Liver (tissue), 9 donors: ENCODE results near the gene TCF7L2. TPM values are rescaled to one million over a fixed set of nuclear protein-coding genes. Genes with fewer than 3 reads are reported as not detected.

Experiments
- DNase-seq: peaks from one replicate; pipeline ENCODE4 v3.0.0-alpha.2; 2017; ENCODE audit warnings: low spot score
- H3K27ac ChIP-seq, 2 donors: one replicate each; pipeline ENCODE4 v1.7.0; 2013; ENCODE audit warnings: inconsistent platforms in 2 of 2, low read length in 2 of 2, control low read depth in 1 of 2, low read depth in 1 of 2, mild to moderate bottlenecking in 1 of 2
- H3K27me3 ChIP-seq, 4 donors: one replicate each; pipeline versions ENCODE4 v1.6.1 to v1.7.0; 2013; ENCODE audit warnings: low read length in 3 of 4, inconsistent platforms in 1 of 4, mild to moderate bottlenecking in 1 of 4, moderate library complexity in 1 of 4; ENCODE audit not compliant: control insufficient read depth in 4 of 4, insufficient read depth in 4 of 4
- H3K36me3 ChIP-seq, 4 donors: one replicate each; pipeline versions ENCODE4 v1.6.1 to v1.7.0; 2013; ENCODE audit warnings: low read length in 3 of 4, mild to moderate bottlenecking in 3 of 4, low read depth in 1 of 4, moderate library complexity in 1 of 4; ENCODE audit not compliant: control insufficient read depth in 4 of 4, insufficient read depth in 3 of 4
- H3K4me1 ChIP-seq, 4 donors: one replicate each; pipeline versions ENCODE4 v1.6.1 to v1.7.0; 2013; ENCODE audit warnings: low read length in 3 of 4, mild to moderate bottlenecking in 3 of 4, moderate library complexity in 1 of 4; ENCODE audit not compliant: control insufficient read depth in 4 of 4, insufficient read depth in 4 of 4
- H3K4me3 ChIP-seq, 3 donors: one replicate each; pipeline versions ENCODE4 v1.6.1 to v1.7.0; 2013; ENCODE audit warnings: low read length in 3 of 3, control low read depth in 1 of 3, low read depth in 1 of 3, mild to moderate bottlenecking in 1 of 3
- H3K9ac ChIP-seq, 2 donors: one replicate each; pipeline ENCODE4 v1.7.0; 2013; ENCODE audit warnings: low read length in 2 of 2, mild to moderate bottlenecking in 2 of 2, moderate library complexity in 2 of 2, control low read depth in 1 of 2, low read depth in 1 of 2
- H3K9me3 ChIP-seq, 4 donors: one replicate each; pipeline versions ENCODE4 v1.6.1 to v1.7.0; 2013; ENCODE audit warnings: low read length in 3 of 4; ENCODE audit not compliant: control insufficient read depth in 4 of 4
- EGR1 ChIP-seq, 2 donors: IDR thresholded peaks; 2 replicates each; pipeline ENCODE4 v1.6.1; 2016 to 2018; ENCODE audit warnings: antibody characterized with exemption in 2 of 2, low read depth in 2 of 2
- FOXA1 ChIP-seq: IDR thresholded peaks from 2 replicates; pipeline ENCODE4 v1.6.1; 2016; ENCODE audit warnings: antibody characterized with exemption
- FOXA2 ChIP-seq: IDR thresholded peaks from 2 replicates; pipeline ENCODE4 v1.6.1; 2016; ENCODE audit warnings: antibody characterized with exemption
- GABPA ChIP-seq, 2 donors: IDR thresholded peaks in 1 of 2; conservative IDR thresholded peaks in 1 of 2; 2 replicates each; pipeline ENCODE4 v1.6.1; 2016; ENCODE audit warnings: antibody characterized with exemption in 2 of 2, mild to moderate bottlenecking in 1 of 2, moderate library complexity in 1 of 2
- HNF4A ChIP-seq, 2 donors: conservative IDR thresholded peaks; 2 replicates each; pipeline ENCODE4 v1.6.1; 2016; ENCODE audit warnings: antibody characterized with exemption in 2 of 2, mild to moderate bottlenecking in 2 of 2
- HNF4G ChIP-seq: IDR thresholded peaks from 2 replicates; pipeline ENCODE4 v1.6.1; 2016; ENCODE audit warnings: antibody characterized with exemption
- JUND ChIP-seq, 2 donors: IDR thresholded peaks; 2 replicates each; pipeline ENCODE4 v1.6.1; 2016; ENCODE audit warnings: antibody characterized with exemption in 2 of 2
- NR2F2 ChIP-seq: IDR thresholded peaks from 2 replicates; pipeline ENCODE4 v1.6.1; 2016; ENCODE audit warnings: antibody characterized with exemption
- RAD21 ChIP-seq, 2 donors: IDR thresholded peaks; 2 replicates each; pipeline ENCODE4 v1.6.1; 2016; ENCODE audit warnings: antibody characterized with exemption in 2 of 2, mild to moderate bottlenecking in 2 of 2
- RXRA ChIP-seq, 2 donors: IDR thresholded peaks; 2 replicates each; pipeline ENCODE4 v1.6.1; 2017 to 2018; ENCODE audit warnings: antibody characterized with exemption in 2 of 2, mild to moderate bottlenecking in 1 of 2
- SP1 ChIP-seq: IDR thresholded peaks from 2 replicates; pipeline ENCODE4 v1.6.1; 2018; ENCODE audit warnings: antibody characterized with exemption, mild to moderate bottlenecking
- YY1 ChIP-seq: IDR thresholded peaks from 2 replicates; pipeline ENCODE4 v1.6.1; 2016; ENCODE audit warnings: antibody characterized with exemption, mild to moderate bottlenecking
- WGBS: extraction: QIAGEN DNeasy Blood & Tissue Kit; methylation state at CpG from one replicate; pipeline ENCODE4 v1.1.7; 2013; 5-methylcytosine and 5-hydroxymethylcytosine counted together
- polyA plus RNA-seq, 2 donors: library from polyadenylated mRNA; stranded (reverse) in 1 of 2; unstranded in 1 of 2; fragments of 200-250 nt in 1 of 2; fragments of >200 nt in 1 of 2; fragmentation: Nextera tagmentation in 1 of 2; extraction: Ambion mirVana in 1 of 2; gene quantifications; one replicate each; pipeline versions ENCODE4 v1.2.1 to v1.2.3, GENCODE V29; 2013 to 2015
- total RNA-seq, 2 donors: library from RNA; depleted of rRNA; stranded (reverse); fragments of >200 nt; gene quantifications; one replicate each; pipeline ENCODE4 v1.2.3, GENCODE V29; 2014
- TF ChIP-seq, protein P1 (sequence below): IDR thresholded peaks from 2 replicates; pipeline ENCODE4 v1.6.1; 2016; ENCODE audit warnings: antibody characterized with exemption, mild to moderate bottlenecking
- TF ChIP-seq, protein P2 (sequence below): IDR thresholded peaks from 2 replicates; pipeline ENCODE4 v1.6.1; 2016; ENCODE audit warnings: antibody characterized with exemption
- TF ChIP-seq, protein P3 (sequence below): fragments of 150-350 bp; IDR thresholded peaks from 2 replicates; pipeline ENCODE4 v1.5.1; 2017; ENCODE audit warnings: improper control_type of control experiment, low read depth, low read length; ENCODE audit not compliant: missing input control
- TF ChIP-seq, protein P4 (sequence below): IDR thresholded peaks from 2 replicates; pipeline ENCODE4 v1.6.1; 2016; ENCODE audit warnings: antibody characterized with exemption
- TF ChIP-seq, protein P5 (sequence below): IDR thresholded peaks from 2 replicates; pipeline ENCODE4 v1.6.1; 2016; ENCODE audit warnings: antibody characterized with exemption
- donor health status: healthy.
- donor health status: healthy.
- donor health status: healthy.
- donor health status: healthy.
- donor health status: healthy.

TCF7L2 gene
- total and polyA plus RNA-seq, 4 donors, result 4.9 to 18.0 (median 8.3) TPM

DNA sequence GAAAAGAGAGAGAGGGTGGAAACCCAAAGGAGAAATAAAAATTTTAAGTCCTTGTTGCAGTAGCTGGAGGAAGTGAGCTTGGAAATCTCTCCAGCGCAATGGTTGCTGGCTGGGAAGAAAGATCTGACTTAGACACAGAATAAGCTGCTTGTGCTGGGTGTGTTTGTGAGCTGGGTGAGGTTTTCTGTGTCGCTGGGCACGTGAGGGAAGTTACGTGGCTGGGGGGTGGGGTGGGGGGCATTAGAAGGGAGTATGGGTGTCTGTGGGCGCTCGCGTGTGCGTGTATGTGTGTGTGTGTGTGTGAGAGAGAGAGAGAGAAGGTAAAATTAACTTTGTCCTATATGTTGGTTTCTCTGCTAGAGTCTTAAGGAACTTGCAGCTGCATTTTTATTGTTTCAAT lies 11.6 kb downstream of the TCF7L2 start:
- DNase-seq, result no peak
- peaks cover 0 to 3% (median 1%) of the 10 kb centered on the region in 4 donors for H3K4me1 ChIP-seq
- TF ChIP-seq, protein P1, sequence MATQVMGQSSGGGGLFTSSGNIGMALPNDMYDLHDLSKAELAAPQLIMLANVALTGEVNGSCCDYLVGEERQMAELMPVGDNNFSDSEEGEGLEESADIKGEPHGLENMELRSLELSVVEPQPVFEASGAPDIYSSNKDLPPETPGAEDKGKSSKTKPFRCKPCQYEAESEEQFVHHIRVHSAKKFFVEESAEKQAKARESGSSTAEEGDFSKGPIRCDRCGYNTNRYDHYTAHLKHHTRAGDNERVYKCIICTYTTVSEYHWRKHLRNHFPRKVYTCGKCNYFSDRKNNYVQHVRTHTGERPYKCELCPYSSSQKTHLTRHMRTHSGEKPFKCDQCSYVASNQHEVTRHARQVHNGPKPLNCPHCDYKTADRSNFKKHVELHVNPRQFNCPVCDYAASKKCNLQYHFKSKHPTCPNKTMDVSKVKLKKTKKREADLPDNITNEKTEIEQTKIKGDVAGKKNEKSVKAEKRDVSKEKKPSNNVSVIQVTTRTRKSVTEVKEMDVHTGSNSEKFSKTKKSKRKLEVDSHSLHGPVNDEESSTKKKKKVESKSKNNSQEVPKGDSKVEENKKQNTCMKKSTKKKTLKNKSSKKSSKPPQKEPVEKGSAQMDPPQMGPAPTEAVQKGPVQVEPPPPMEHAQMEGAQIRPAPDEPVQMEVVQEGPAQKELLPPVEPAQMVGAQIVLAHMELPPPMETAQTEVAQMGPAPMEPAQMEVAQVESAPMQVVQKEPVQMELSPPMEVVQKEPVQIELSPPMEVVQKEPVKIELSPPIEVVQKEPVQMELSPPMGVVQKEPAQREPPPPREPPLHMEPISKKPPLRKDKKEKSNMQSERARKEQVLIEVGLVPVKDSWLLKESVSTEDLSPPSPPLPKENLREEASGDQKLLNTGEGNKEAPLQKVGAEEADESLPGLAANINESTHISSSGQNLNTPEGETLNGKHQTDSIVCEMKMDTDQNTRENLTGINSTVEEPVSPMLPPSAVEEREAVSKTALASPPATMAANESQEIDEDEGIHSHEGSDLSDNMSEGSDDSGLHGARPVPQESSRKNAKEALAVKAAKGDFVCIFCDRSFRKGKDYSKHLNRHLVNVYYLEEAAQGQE, result no peak
- TF ChIP-seq FOXA1 (no peak), RAD21 (IDR thresholded peaks at IDR 0.05) (no peak), HNF4A (conservative IDR thresholded peaks at IDR 0.05) (no peak), GABPA (IDR thresholded peaks at IDR 0.05 in 1 of 2, conservative IDR thresholded peaks at IDR 0.05 in 1 of 2) (no peak), EGR1 (IDR thresholded peaks at IDR 0.05; ENCODE audit: low read depth in 2 of 2) (no peak), NR2F2 (no peak), HNF4G (no peak), FOXA2 (no peak), SP1 (no peak), YY1 (no peak), RXRA (IDR thresholded peaks at IDR 0.05) (no peak), JUND (IDR thresholded peaks at IDR 0.05) (no peak)
- TF ChIP-seq, protein P2, sequence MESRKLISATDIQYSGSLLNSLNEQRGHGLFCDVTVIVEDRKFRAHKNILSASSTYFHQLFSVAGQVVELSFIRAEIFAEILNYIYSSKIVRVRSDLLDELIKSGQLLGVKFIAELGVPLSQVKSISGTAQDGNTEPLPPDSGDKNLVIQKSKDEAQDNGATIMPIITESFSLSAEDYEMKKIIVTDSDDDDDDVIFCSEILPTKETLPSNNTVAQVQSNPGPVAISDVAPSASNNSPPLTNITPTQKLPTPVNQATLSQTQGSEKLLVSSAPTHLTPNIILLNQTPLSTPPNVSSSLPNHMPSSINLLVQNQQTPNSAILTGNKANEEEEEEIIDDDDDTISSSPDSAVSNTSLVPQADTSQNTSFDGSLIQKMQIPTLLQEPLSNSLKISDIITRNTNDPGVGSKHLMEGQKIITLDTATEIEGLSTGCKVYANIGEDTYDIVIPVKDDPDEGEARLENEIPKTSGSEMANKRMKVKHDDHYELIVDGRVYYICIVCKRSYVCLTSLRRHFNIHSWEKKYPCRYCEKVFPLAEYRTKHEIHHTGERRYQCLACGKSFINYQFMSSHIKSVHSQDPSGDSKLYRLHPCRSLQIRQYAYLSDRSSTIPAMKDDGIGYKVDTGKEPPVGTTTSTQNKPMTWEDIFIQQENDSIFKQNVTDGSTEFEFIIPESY, result no peak
- TF ChIP-seq, protein P3, sequence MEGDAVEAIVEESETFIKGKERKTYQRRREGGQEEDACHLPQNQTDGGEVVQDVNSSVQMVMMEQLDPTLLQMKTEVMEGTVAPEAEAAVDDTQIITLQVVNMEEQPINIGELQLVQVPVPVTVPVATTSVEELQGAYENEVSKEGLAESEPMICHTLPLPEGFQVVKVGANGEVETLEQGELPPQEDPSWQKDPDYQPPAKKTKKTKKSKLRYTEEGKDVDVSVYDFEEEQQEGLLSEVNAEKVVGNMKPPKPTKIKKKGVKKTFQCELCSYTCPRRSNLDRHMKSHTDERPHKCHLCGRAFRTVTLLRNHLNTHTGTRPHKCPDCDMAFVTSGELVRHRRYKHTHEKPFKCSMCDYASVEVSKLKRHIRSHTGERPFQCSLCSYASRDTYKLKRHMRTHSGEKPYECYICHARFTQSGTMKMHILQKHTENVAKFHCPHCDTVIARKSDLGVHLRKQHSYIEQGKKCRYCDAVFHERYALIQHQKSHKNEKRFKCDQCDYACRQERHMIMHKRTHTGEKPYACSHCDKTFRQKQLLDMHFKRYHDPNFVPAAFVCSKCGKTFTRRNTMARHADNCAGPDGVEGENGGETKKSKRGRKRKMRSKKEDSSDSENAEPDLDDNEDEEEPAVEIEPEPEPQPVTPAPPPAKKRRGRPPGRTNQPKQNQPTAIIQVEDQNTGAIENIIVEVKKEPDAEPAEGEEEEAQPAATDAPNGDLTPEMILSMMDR, result no peak
- TF ChIP-seq, protein P4, sequence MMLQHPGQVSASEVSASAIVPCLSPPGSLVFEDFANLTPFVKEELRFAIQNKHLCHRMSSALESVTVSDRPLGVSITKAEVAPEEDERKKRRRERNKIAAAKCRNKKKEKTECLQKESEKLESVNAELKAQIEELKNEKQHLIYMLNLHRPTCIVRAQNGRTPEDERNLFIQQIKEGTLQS, result no peak
- TF ChIP-seq, protein P5, sequence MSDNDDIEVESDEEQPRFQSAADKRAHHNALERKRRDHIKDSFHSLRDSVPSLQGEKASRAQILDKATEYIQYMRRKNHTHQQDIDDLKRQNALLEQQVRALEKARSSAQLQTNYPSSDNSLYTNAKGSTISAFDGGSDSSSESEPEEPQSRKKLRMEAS, result no peak
- no peaks in the 10 kb centered on the region for H3K27me3 ChIP-seq
- peaks cover 1 to 15% (median 8%) of the 10 kb centered on the region in 4 donors for H3K36me3 ChIP-seq
- H3K4me3 ChIP-seq, result no peak overlapping the region
- no peaks in the 10 kb centered on the region for H3K9me3 ChIP-seq
- 77% methylated on average over 8 of the region's 8 CpGs for WGBS
- no peak overlapping the region for H3K9ac ChIP-seq
- H3K27ac ChIP-seq, result no peak overlapping the region
